ENCODE results near the gene IL32.
"Not testable (repeated sequence)": the region's sequence is repeated elsewhere in the genome, so short reads cannot be mapped to it uniquely, and the experiment has no call there.

IL32 gene

GRCh38 chr16:3070608-3071111 lies 5.2 kb downstream of the IL32 start:
- DNase-seq (ENCODE audit: low read depth) = no peak

GRCh38 chr16:3071655-3072054 lies 6.2 kb downstream of the IL32 start:
- DNase-seq (ENCODE audit: low read depth) = no peak

GRCh38 chr16:3072148-3072547 lies 6.7 kb downstream of the IL32 start:
- DNase-seq (ENCODE audit: low read depth) = not testable (repeated sequence)

- DNase-seq (ENCODE audit: low read depth) = not testable (repeated sequence)
These were observed 7.3 kb downstream of the IL32 start for GRCh38 chr16:3072576-3073263.

GRCh38 chr16:3073448-3073847 lies 8.0 kb downstream of the IL32 start:
- no peak for DNase-seq (ENCODE audit: low read depth)

GRCh38 chr16:3074860-3075522 lies 9.6 kb downstream of the IL32 start:
- DNase-seq (ENCODE audit: low read depth) = peak; percentile 62

GRCh38 chr16:3075523-3075915 lies 10.1 kb downstream of the IL32 start:
- DNase-seq (ENCODE audit: low read depth) = no peak

GRCh38 chr16:3075946-3076345 lies 10.5 kb downstream of the IL32 start:
- not testable (repeated sequence) for DNase-seq (ENCODE audit: low read depth)

- DNase-seq (ENCODE audit: low read depth) = no peak
These were observed 11.1 kb downstream of the IL32 start for GRCh38 chr16:3076577-3076976.

GRCh38 chr16:3080024-3080423 lies 14.6 kb downstream of the IL32 start:
- DNase-seq (ENCODE audit: low read depth) = no peak

GRCh38 chr16:3081957-3082356 lies 16.5 kb downstream of the IL32 start:
- not testable (repeated sequence) for DNase-seq (ENCODE audit: low read depth)

GRCh38 chr16:3083408-3083807 lies 18.0 kb downstream of the IL32 start:
- DNase-seq (ENCODE audit: low read depth) = not testable (repeated sequence)

GRCh38 chr16:3084491-3084890 lies 19.1 kb downstream of the IL32 start:
- DNase-seq (ENCODE audit: low read depth) = no peak

GRCh38 chr16:3084969-3085670 lies 19.7 kb downstream of the IL32 start:
- DNase-seq (ENCODE audit: low read depth) = no peak

GRCh38 chr16:3085868-3086595 lies 20.6 kb downstream of the IL32 start:
- no peak for DNase-seq (ENCODE audit: low read depth)

GRCh38 chr16:3086596-3087242 lies 21.3 kb downstream of the IL32 start:
- no peak for DNase-seq (ENCODE audit: low read depth)

GRCh38 chr16:3087243-3088235 lies 22.1 kb downstream of the IL32 start:
- no peak for DNase-seq (ENCODE audit: low read depth)

GRCh38 chr16:3088450-3088849 lies 23.0 kb downstream of the IL32 start:
- DNase-seq (ENCODE audit: low read depth) = no peak

- DNase-seq (ENCODE audit: low read depth) = no peak
These were observed 23.7 kb downstream of the IL32 start for GRCh38 chr16:3088925-3089716.

Measured in stimulated activated CD8-positive, alpha-beta memory T cell treated with anti-CD3 and anti-CD28 coated beads, Interleukin-12 subunit alpha, Interleukin-12 subunit beta, amount 100 ng/mL, for 1 hour (primary cell).